A204.1 (cell line): Measurements from ENCODE around the gene OR4S2.

Experiments
- FAIRE-seq: peaks from 2 replicates; lab custom pipeline; 2012; peaks lifted over from hg19 to GRCh38; lab: Jason Lieb, UNC

Gene OR4S2

GRCh38 chr11:55648027-55648426 is at the start of gene OR4S2:
OR4S2 (plus strand) TSS chr11:55648327; CDS start chr11:55650904, 2,577 bp downstream.
- no peak for FAIRE-seq

DNA sequence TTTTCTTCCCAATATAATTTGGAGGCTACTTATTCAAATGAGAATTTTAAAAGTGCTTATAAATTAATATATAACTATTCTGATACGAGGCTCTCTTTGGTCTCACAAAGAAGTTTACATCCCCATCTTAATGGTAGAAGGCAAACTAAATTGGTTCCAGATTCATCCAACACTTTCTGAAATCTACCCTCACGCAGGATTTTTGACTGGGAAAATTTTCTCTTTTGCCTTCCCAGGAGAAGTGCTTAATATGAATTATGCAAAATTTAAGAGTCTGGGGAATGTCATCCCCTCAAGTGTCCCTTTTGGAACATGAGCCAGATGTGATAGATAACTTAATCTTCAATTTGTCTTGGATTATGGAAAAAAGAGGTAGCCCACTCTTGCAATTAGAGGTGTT is 40.6 kb upstream of the OR4S2 start, which contains the start of gene OR4C11:
Gene OR4C11 (minus strand): TSS at position 101 of the 400 bp plus-strand sequence. CDS start 3,272 bp downstream, outside the sequence.
- FAIRE-seq: no peak

GRCh38 chr11:55624531-55624930 is 23.6 kb upstream of the OR4S2 start:
- no peak for FAIRE-seq

GRCh38 chr11:55634813-55635212 is 13.3 kb upstream of the OR4S2 start, which contains the start of gene OR4P4:
OR4P4 (plus strand) TSS chr11:55635113.
- no peak for FAIRE-seq

- no peak for FAIRE-seq
These were observed 4.4 kb downstream of the OR4S2 start for GRCh38 chr11:55652560-55652959.

- no peak for FAIRE-seq
These were observed 7.0 kb downstream of the OR4S2 start for GRCh38 chr11:55655096-55655495.

DNA sequence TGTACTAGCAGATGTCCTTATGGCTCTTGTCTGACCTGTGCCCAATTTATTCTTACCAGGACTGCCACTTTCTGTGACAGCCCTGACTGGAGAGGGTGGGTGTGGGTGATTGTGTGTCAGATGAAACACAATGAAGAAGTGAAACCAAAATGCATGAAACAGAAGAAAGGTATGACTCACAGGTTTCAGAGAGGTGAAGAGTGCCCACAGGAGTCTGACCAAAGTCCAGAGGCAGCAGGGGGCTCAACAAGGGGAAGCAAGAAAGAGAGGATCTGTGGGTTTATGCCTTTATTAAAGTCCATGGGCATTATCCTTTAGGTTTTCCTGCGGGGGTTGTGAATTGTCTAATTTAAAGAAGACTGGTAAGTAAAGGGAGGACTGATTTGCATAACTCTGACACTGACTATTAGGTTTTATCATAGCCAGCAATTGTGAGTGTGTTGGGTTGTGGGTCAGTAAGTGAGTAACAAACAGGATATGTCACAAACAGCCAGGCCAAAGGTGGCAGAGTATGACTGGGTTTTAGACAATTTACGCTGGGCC is 10.0 kb downstream of the OR4S2 start:
- FAIRE-seq: no peak

DNA sequence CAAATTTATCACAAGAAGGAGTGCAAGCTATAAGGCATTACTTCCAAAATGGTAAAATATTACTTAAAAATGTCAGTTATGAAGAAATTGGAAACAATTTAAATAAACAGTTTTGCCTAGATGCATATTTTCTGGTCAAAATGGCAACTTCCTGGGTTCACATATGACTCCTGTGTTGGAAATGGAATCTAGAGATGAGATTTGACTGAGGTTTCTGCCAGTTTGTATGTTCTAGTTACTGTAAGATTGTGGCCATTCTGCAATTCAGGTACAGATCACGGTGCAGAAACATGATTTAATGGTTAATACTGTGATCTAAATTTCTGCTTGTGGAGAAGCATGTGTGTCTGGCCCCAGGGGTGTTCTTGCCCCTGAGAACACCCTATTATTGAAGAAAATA is 10.5 kb downstream of the OR4S2 start:
- no peak for FAIRE-seq

DNA sequence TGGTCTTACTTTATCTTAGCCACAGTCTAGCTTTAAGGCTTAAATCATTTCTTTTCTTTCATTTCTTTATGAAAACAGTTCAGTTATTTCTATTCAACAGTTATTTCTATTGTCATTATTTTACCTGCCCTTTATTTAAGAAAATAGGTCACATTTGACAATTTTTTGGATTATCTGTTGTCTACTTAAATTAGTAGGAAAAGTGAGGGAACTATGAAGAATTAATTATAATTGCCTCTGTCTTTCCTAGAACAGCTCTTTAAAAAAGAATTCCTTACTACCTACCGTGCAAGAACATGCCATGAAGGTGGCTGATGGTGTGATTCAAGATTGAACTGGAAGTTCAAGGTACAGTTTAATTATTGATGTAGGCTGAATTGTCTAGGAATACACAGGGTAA is 13.8 kb downstream of the OR4S2 start, which contains the start of gene OR4C6:
Gene OR4C6 (plus strand): TSS at position 301 of the 400 bp plus-strand sequence. CDS start 2,966 bp downstream, outside the sequence.
- no peak for FAIRE-seq

GRCh38 chr11:55669376-55669775 is 21.2 kb downstream of the OR4S2 start:
- FAIRE-seq: no peak

DNA sequence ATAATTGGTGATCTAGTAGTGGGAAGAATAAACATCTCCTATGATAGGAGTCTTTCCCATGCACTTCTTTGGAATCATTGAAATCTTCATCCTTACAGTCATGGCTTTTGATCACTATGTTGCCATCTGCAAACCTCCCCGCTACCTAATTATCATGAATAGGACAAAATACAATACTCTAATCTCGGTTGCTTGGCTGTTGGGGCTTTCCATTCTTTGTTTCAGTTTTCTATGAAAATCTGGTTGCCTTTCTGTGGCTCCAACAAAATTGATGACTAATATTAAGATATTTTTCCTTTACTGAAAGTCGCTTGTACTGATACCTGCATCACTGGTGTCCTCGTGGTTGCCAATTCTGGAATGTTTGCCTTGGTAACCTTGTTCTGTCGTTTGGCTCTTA is 25.7 kb downstream of the OR4S2 start:
- no peak for FAIRE-seq

- FAIRE-seq: no peak
These were observed 49.7 kb downstream of the OR4S2 start for GRCh38 chr11:55697817-55698216.

GRCh38 chr11:55701429-55701828 is 53.3 kb downstream of the OR4S2 start:
- FAIRE-seq: no peak
